GM21367 (cell line): ENCODE results near the gene MKS1.

Experiments used
- ATAC-seq: cut with Tn5 transposase; IDR thresholded peaks from one replicate; pipeline ENCODE4 v1.9.1; 2021; ENCODE audit not compliant: unreplicated experiment

MKS1 gene

GRCh38 chr17:58245428-58246103, 26.5 kb upstream of the MKS1 start:
- no peak for ATAC-seq

GRCh38 chr17:58244963-58245362, 25.9 kb upstream of the MKS1 start:
- ATAC-seq = no peak

- no peak for ATAC-seq
Measured at GRCh38 chr17:58242171-58242784, 23.2 kb upstream of the MKS1 start.

- no peak for ATAC-seq
Measured at GRCh38 chr17:58239987-58240386, 20.9 kb upstream of the MKS1 start.

- ATAC-seq = no peak
Measured at GRCh38 chr17:58238147-58238634, 19.1 kb upstream of the MKS1 start, which contains the start of gene LPO. Gene LPO (plus strand): TSS chr17:58238584. CDS start chr17:58242980, 4,396 bp downstream.

- ATAC-seq = no peak
Measured at GRCh38 chr17:58236394-58236793, 17.3 kb upstream of the MKS1 start.

GRCh38 chr17:58235821-58236220, 16.8 kb upstream of the MKS1 start:
- ATAC-seq = no peak

- no peak for ATAC-seq
Measured at GRCh38 chr17:58234512-58234911, 15.5 kb upstream of the MKS1 start.

- no peak for ATAC-seq
Measured at GRCh38 chr17:58233543-58233942, 14.5 kb upstream of the MKS1 start.

GRCh38 chr17:58232707-58233156, 13.7 kb upstream of the MKS1 start:
- peak; percentile 45 for ATAC-seq

- no peak for ATAC-seq
Measured at GRCh38 chr17:58231641-58232040, 12.6 kb upstream of the MKS1 start.

- no peak for ATAC-seq
Measured at GRCh38 chr17:58229881-58230280, 10.8 kb upstream of the MKS1 start.

GRCh38 chr17:58229384-58229783, 10.3 kb upstream of the MKS1 start:
- no peak for ATAC-seq

GRCh38 chr17:58228679-58229078, 9.6 kb upstream of the MKS1 start:
- ATAC-seq = no peak

- no peak for ATAC-seq
Measured at GRCh38 chr17:58227733-58228132, 8.7 kb upstream of the MKS1 start.

- ATAC-seq = no peak
Measured at GRCh38 chr17:58224315-58224714, 5.3 kb upstream of the MKS1 start.

- ATAC-seq = no peak
Measured at GRCh38 chr17:58219789-58220183, 731 bp upstream of the MKS1 start.

- no peak for ATAC-seq
Measured at GRCh38 chr17:58217766-58218165, 1.3 kb downstream of the MKS1 start.

GRCh38 chr17:58215685-58216084, 3.4 kb downstream of the MKS1 start:
- no peak for ATAC-seq

GRCh38 chr17:58210922-58211321, 8.1 kb downstream of the MKS1 start:
- no peak for ATAC-seq

- no peak for ATAC-seq
Measured at GRCh38 chr17:58208344-58208743, 10.7 kb downstream of the MKS1 start.

- no peak for ATAC-seq
Measured at GRCh38 chr17:58207451-58207850, 11.6 kb downstream of the MKS1 start.

GRCh38 chr17:58205936-58206335, 13.1 kb downstream of the MKS1 start:
- no peak for ATAC-seq
